Spleen (tissue), 7 donors: ENCODE data around the gene ATXN7L2.

Experiments
- CTCF ChIP-seq, 11 experiments: fragments of 200-600 bp in 7 of 11; fragments of 450-650 bp in 4 of 11; sonication (generic) in 4 of 11; IDR thresholded peaks in 8 of 11; conservative IDR thresholded peaks in 3 of 11; 1 replicate in 7 of 11; 2 replicates in 4 of 11; pipeline versions ENCODE4 v1.4.0 to v1.8.0; 2016 to 2021; ENCODE audit warnings: antibody characterized with exemption in 11 of 11, inconsistent platforms in 4 of 11, mild to moderate bottlenecking in 1 of 11
- POLR2A ChIP-seq, 3 donors: fragments of 450-650 bp; IDR thresholded peaks; one replicate each; pipeline ENCODE4 v1.5.1; 2017; ENCODE audit warnings: antibody characterized with exemption in 3 of 3, mild to moderate bottlenecking in 1 of 3
- POLR2AphosphoS5 ChIP-seq, 3 donors: sonication (generic); formaldehyde crosslinking; IDR thresholded peaks; one replicate each; pipeline ENCODE4 v1.5.1; 2017; ENCODE audit warnings: antibody characterized with exemption in 3 of 3
- donor health status: DM: no; HTN: no; CAD: no; lungs with moderate emphysema.
- donor health status: DM: no; HTN: no; CAD: no.
- donor health status: DM: no; HTN: no; CAD: no.

- no peak for TF ChIP-seq CTCF (IDR thresholded peaks at IDR 0.05 in 8 of 11, conservative IDR thresholded peaks at IDR 0.05 in 3 of 11)
- TF ChIP-seq POLR2A (IDR thresholded peaks at IDR 0.05), result no peak
- TF ChIP-seq POLR2AphosphoS5 (IDR thresholded peaks at IDR 0.05), result no peak
These were observed 3.8 kb upstream of the ATXN7L2 start for GRCh38 chr1:109479901-109480300.
